MCF 10A (cell line): Measurements from ENCODE around the gene ADGRD2. TPM values are rescaled to one million over a fixed set of nuclear protein-coding genes. Genes with fewer than 3 reads are reported as not detected.
"Not testable (repeated sequence)": the region's sequence is repeated elsewhere in the genome, so short reads cannot be mapped to it uniquely, and the experiment has no call there.

Experiments used
- BruUV-seq: library from RNA; stranded (reverse); fragments of 400-500 nt; replicated peaks from 2 replicates; lab custom pipeline; 2021; lab: Mats Ljungman, UMichigan
- CTCF ChIA-PET: fragments of 300-600 bp; sonication (Branson Sonifier 250); formaldehyde crosslinking; extraction: SDS; loops from one replicate; lab custom pipeline; 2021; ENCODE audit warnings: antibody characterized with exemption, inconsistent platforms; lab: Yijun Ruan, JAX
- POLR2A ChIA-PET: fragments of 300-600, 350-650 bp; sonication (Branson Sonifier 250); formaldehyde crosslinking; extraction: SDS; loops from one replicate; lab custom pipeline; 2020; ENCODE audit warnings: antibody characterized with exemption, inconsistent platforms; lab: Yijun Ruan, JAX
- DNase-seq: peaks from one replicate; pipeline ENCODE4 v3.0.0-alpha.2; 2018; ENCODE audit not compliant: unreplicated experiment
- H3K27ac Mint-ChIP-seq: one replicate; pipeline ENCODE4 v1.8.0; 2022; ENCODE audit warnings: mild to moderate bottlenecking, low read depth, mixed read lengths; ENCODE audit not compliant: unreplicated experiment
- H3K27me3 Mint-ChIP-seq: one replicate; pipeline ENCODE4 v1.8.0; 2022; ENCODE audit warnings: mixed read lengths; ENCODE audit not compliant: insufficient read depth, unreplicated experiment
- H3K36me3 Mint-ChIP-seq: one replicate; pipeline ENCODE4 v1.8.0; 2022; ENCODE audit warnings: mild to moderate bottlenecking, moderate library complexity, mixed read lengths; ENCODE audit not compliant: insufficient read depth, unreplicated experiment
- H3K4me1 Mint-ChIP-seq: one replicate; pipeline ENCODE4 v1.8.0; 2022; ENCODE audit warnings: mixed read lengths; ENCODE audit not compliant: insufficient read depth, unreplicated experiment
- H3K4me3 Mint-ChIP-seq: one replicate; pipeline ENCODE4 v1.8.0; 2022; ENCODE audit warnings: mild to moderate bottlenecking, moderate library complexity, mixed read lengths; ENCODE audit not compliant: unreplicated experiment
- H3K9me3 Mint-ChIP-seq: one replicate; pipeline ENCODE4 v1.8.0; 2022; ENCODE audit warnings: mixed read lengths; ENCODE audit not compliant: unreplicated experiment
- CTCF ChIP-seq: fragments of 200-600 bp; IDR thresholded peaks from one replicate; pipeline ENCODE4 v1.8.0; 2022; ENCODE audit warnings: antibody characterized with exemption, mild to moderate bottlenecking; ENCODE audit not compliant: unreplicated experiment
- intact Hi-C: fragments of 100-400 bp; cut with micrococcal nuclease; formaldehyde crosslinking; loops from 2 replicates; pipeline ENCODE4 v1.14.1; 2022
- total RNA-seq: library from RNA; stranded (reverse); gene quantifications from 2 replicates; pipeline ENCODE4 v1.2.3, GENCODE V29; 2022

ADGRD2 gene
- total RNA-seq, 1 experiment from 2014 or later: not detected

- no peaks in the 10 kb centered on the region for H3K4me1 Mint-ChIP-seq
- H3K4me3 Mint-ChIP-seq: no peak overlapping the region
- no TSS peak for BruUV-seq
- peaks cover 15% of the 10 kb centered on the region for H3K27me3 Mint-ChIP-seq
- TF ChIP-seq CTCF: no peak
- no peaks in the 10 kb centered on the region for H3K9me3 Mint-ChIP-seq
- H3K27ac Mint-ChIP-seq: no peak overlapping the region
- ChIA-PET POLR2A (no interaction called here), CTCF (interaction anchor here (17.1 kb wide), 1 partner anchor 113 kb away, joined by 247 read pairs; no protein-coding TSS in a partner anchor)
- H3K36me3 Mint-ChIP-seq: no peaks in the 10 kb centered on the region
- DNase-seq: no peak
- intact Hi-C loops: no loop called here
Observed at GRCh38 chr9:124423591-124423990, 26.7 kb upstream of the ADGRD2 start.

- H3K36me3 Mint-ChIP-seq, H3K9me3 Mint-ChIP-seq, DNase-seq, intact Hi-C loops, BruUV-seq, H3K4me1 Mint-ChIP-seq, H3K4me3 Mint-ChIP-seq, H3K27ac Mint-ChIP-seq: not testable (repeated sequence)
- CTCF ChIA-PET: interaction anchor here (0.6 kb wide), 1 partner anchor 280 kb away, joined by 4 read pairs; no protein-coding TSS in a partner anchor
- H3K27me3 Mint-ChIP-seq: peaks cover 15% of the 10 kb centered on the region
- POLR2A ChIA-PET: interaction anchor here (0.7 kb wide), 1 partner anchor 225 kb away, joined by 3 read pairs; no protein-coding TSS in a partner anchor
Observed at GRCh38 chr9:124425733-124426132, 24.5 kb upstream of the ADGRD2 start.

- Mint-ChIP-seq H3K36me3 (no peaks in the 10 kb centered on the region), H3K27me3 (peaks cover 15% of the 10 kb centered on the region), H3K9me3 (no peaks in the 10 kb centered on the region), H3K4me1 (no peaks in the 10 kb centered on the region), H3K4me3 (no peak overlapping the region), H3K27ac (no peak overlapping the region)
- ChIA-PET CTCF (no interaction called here), POLR2A (no interaction called here)
- intact Hi-C loops: no loop called here
- DNase-seq: no peak
- no peak for TF ChIP-seq CTCF
- BruUV-seq: no TSS peak
Observed at GRCh38 chr9:124426361-124426760, 23.9 kb upstream of the ADGRD2 start.

- POLR2A ChIA-PET: no interaction called here
- no peak for TF ChIP-seq CTCF
- no TSS peak for BruUV-seq
- CTCF ChIA-PET: interaction anchor here (0.6 kb wide), 1 partner anchor 8 kb away, joined by 3 read pairs; no protein-coding TSS in a partner anchor
- Mint-ChIP-seq H3K27ac (no peak overlapping the region), H3K4me3 (no peak overlapping the region), H3K36me3 (no peaks in the 10 kb centered on the region), H3K9me3 (no peaks in the 10 kb centered on the region), H3K27me3 (peaks cover 15% of the 10 kb centered on the region), H3K4me1 (no peaks in the 10 kb centered on the region)
- no peak for DNase-seq
- intact Hi-C loops: no loop called here
Observed at GRCh38 chr9:124427281-124427680, 23.0 kb upstream of the ADGRD2 start.
